ENCODE measurements around the gene ZNF292.

DNA sequence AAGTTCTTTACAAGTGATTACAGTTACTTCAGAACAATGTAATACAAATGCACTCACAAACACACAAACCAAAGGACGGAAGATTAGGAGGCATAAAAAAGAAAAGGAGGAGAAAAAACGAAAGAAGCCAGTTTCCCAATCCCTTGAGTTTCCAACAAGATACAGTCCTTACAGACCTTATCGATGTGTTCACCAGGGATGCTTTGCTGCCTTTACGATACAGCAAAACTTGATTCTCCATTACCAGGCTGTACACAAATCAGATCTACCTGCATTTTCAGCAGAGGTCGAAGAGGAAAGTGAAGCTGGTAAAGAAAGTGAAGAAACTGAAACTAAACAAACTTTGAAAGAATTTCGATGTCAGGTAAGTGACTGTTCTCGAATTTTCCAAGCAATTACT lies 104.4 kb downstream of the ZNF292 start:
- TF ChIP-seq, protein P1, sequence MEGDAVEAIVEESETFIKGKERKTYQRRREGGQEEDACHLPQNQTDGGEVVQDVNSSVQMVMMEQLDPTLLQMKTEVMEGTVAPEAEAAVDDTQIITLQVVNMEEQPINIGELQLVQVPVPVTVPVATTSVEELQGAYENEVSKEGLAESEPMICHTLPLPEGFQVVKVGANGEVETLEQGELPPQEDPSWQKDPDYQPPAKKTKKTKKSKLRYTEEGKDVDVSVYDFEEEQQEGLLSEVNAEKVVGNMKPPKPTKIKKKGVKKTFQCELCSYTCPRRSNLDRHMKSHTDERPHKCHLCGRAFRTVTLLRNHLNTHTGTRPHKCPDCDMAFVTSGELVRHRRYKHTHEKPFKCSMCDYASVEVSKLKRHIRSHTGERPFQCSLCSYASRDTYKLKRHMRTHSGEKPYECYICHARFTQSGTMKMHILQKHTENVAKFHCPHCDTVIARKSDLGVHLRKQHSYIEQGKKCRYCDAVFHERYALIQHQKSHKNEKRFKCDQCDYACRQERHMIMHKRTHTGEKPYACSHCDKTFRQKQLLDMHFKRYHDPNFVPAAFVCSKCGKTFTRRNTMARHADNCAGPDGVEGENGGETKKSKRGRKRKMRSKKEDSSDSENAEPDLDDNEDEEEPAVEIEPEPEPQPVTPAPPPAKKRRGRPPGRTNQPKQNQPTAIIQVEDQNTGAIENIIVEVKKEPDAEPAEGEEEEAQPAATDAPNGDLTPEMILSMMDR (conservative IDR thresholded peaks at IDR 0.05 in 1 of 2, IDR thresholded peaks at IDR 0.05 in 1 of 2; ENCODE audit: low read depth in 1 of 2, low read length in 2 of 2) = no peak
- TF ChIP-seq EZH2 (IDR thresholded peaks at IDR 0.05; ENCODE audit: low read length, missing control alignments) = no peak
